CD4-positive, CD25-positive, alpha-beta regulatory T cell (primary cell): ENCODE data around the gene NCK2. TPM values are rescaled to one million over a fixed set of nuclear protein-coding genes. Genes with fewer than 3 reads are reported as not detected.
"Not testable (repeated sequence)": the region's sequence is repeated elsewhere in the genome, so short reads cannot be mapped to it uniquely, and the experiment has no call there.

ENCODE experiments used
- ATAC-seq, 2 donors: fragments of 150-1000 bp; cut with Tn5 transposase; one replicate each; pipeline ENCODE4 v1.10.0; 2021; ENCODE audit warnings: low read depth in 2 of 2, moderate number of reproducible peaks in 2 of 2, moderate library complexity in 1 of 2
- DNase-seq, 3 donors: peaks; one replicate each; pipeline versions ENCODE4 v3.0.0 to v3.0.0-alpha.2; 2012 to 2022; ENCODE audit warnings: mixed read lengths in 1 of 3
- H3K27ac ChIP-seq: one replicate; pipeline ENCODE4 v1.7.0; 2013; ENCODE audit warnings: mild to moderate bottlenecking, low read length; ENCODE audit not compliant: insufficient read depth, poor library complexity, severe bottlenecking
- H3K27me3 ChIP-seq: one replicate; pipeline ENCODE4 v1.7.0; 2013; ENCODE audit warnings: low read length; ENCODE audit not compliant: control insufficient read depth, insufficient read depth
- H3K36me3 ChIP-seq: one replicate; pipeline ENCODE4 v1.7.0; 2013; ENCODE audit warnings: mild to moderate bottlenecking, low read length, moderate library complexity; ENCODE audit not compliant: control insufficient read depth, insufficient read depth
- H3K4me1 ChIP-seq: 2 replicates; pipeline ENCODE4 v1.7.0; 2013; ENCODE audit warnings: mild to moderate bottlenecking, low read length; ENCODE audit not compliant: insufficient read depth, control insufficient read depth, poor library complexity, severe bottlenecking
- H3K4me3 ChIP-seq: one replicate; pipeline ENCODE4 v1.7.0; 2013; ENCODE audit warnings: low read depth, mild to moderate bottlenecking, low read length, moderate library complexity
- H3K9me3 ChIP-seq, 2 experiments: 1 replicate in 1 of 2; 2 replicates in 1 of 2; pipeline ENCODE4 v1.7.0; 2013; ENCODE audit warnings: low read length in 2 of 2, mild to moderate bottlenecking in 1 of 2, moderate library complexity in 1 of 2; ENCODE audit not compliant: control insufficient read depth in 2 of 2
- H3K27ac Mint-ChIP-seq, 3 donors: one replicate each; pipeline ENCODE4 v1.8.0; 2020 to 2022; ENCODE audit warnings: mild to moderate bottlenecking in 3 of 3, mixed read lengths in 3 of 3, moderate library complexity in 2 of 3
- H3K27me3 Mint-ChIP-seq: one replicate; pipeline ENCODE4 v1.8.0; 2022; ENCODE audit warnings: mild to moderate bottlenecking, mixed read lengths
- H3K36me3 Mint-ChIP-seq: one replicate; pipeline ENCODE4 v1.8.0; 2020; ENCODE audit warnings: mixed read lengths
- H3K4me1 Mint-ChIP-seq, 4 donors: one replicate each; pipeline ENCODE4 v1.8.0; 2020 to 2022; ENCODE audit warnings: mixed read lengths in 4 of 4, mild to moderate bottlenecking in 1 of 4
- H3K4me3 Mint-ChIP-seq, 4 donors: one replicate each; pipeline ENCODE4 v1.8.0; 2020 to 2022; ENCODE audit warnings: mild to moderate bottlenecking in 4 of 4, mixed read lengths in 4 of 4, moderate library complexity in 3 of 4
- H3K9me3 Mint-ChIP-seq, 7 donors: one replicate each; pipeline ENCODE4 v1.8.0; 2020 to 2022; ENCODE audit warnings: mixed read lengths in 7 of 7, mild to moderate bottlenecking in 3 of 7, moderate library complexity in 2 of 7
- polyA plus RNA-seq, 4 donors: library from polyadenylated mRNA; unstranded; fragments of 300-500 nt; fragmentation: Illumina TruSeq; gene quantifications; one replicate each; pipeline ENCODE4 v1.2.3, GENCODE V29; 2021
- total RNA-seq: library from RNA; stranded (reverse); gene quantifications from one replicate; pipeline ENCODE4 v1.2.3, GENCODE V29; 2022

The NCK2 gene
- total and polyA plus RNA-seq, 5 donors from 2014 or later: 44.8 to 167 (median 60.5) TPM

DNA sequence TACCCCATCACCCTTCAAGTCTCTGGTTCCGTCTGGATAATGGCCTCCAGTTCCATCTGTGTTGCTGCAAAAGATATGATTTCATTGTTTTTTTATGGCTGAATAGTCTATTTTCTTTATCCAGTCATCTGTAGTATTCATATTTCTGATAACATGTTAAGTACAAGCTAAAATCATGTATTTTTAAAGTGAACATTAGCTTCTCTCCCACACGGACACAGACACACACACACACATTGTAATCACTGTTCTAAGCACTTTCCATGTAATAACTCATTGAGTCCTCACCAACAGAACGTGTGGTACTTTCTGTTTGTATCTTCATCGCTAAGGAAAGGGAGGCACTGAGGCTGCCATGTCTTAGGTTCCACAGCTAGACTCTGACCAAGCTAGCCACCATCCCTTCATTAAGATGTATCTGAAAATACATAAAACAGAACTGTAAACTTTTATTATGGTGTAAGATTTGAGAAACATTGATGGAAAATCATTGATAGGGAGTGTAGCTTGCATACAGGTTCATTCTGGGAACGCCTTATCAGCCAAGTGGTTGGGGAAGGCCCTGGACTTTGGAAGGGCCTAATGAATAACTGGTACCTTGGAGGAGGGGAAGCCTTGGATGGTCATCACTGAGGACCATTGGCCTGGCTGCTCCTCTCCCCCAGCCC lies 8.1 kb downstream of the NCK2 start:
- peak overlapping the region; percentile 69 to 87 (median 72) for H3K4me3 Mint-ChIP-seq
- ATAC-seq (no peak), DNase-seq (no peak)
- peaks cover 0 to 1% (median 0%) of the 10 kb centered on the region in 7 donors for H3K9me3 Mint-ChIP-seq
- Histone ChIP-seq H3K27me3 (no peaks in the 10 kb centered on the region), H3K4me1 (peaks cover 100% of the 10 kb centered on the region), H3K4me3 (peak overlapping the region; percentile 96), H3K36me3 (peaks cover 17% of the 10 kb centered on the region), H3K9me3 (no peaks in the 10 kb centered on the region), H3K27ac (peak overlapping the region; percentile 72)
- peaks cover 70 to 100% (median 83%) of the 10 kb centered on the region in 4 donors for H3K4me1 Mint-ChIP-seq
- peaks cover 52% of the 10 kb centered on the region for H3K36me3 Mint-ChIP-seq
- peak overlapping the region; percentile 85 to 99 (median 94) for H3K27ac Mint-ChIP-seq
- H3K27me3 Mint-ChIP-seq: no peaks in the 10 kb centered on the region

- Histone ChIP-seq H3K9me3 (no peaks in the 10 kb centered on the region), H3K4me3 (peak overlapping the region; percentile 96), H3K27me3 (no peaks in the 10 kb centered on the region), H3K27ac (peak overlapping the region; percentile 72), H3K4me1 (peaks cover 99% of the 10 kb centered on the region), H3K36me3 (peaks cover 20% of the 10 kb centered on the region)
- peak overlapping the region; percentile 85 to 99 (median 94) for H3K27ac Mint-ChIP-seq
- peaks cover 66 to 100% (median 83%) of the 10 kb centered on the region in 4 donors for H3K4me1 Mint-ChIP-seq
- peak overlapping the region; percentile 69 to 88 (median 75) for H3K4me3 Mint-ChIP-seq
- no peaks in the 10 kb centered on the region for H3K9me3 Mint-ChIP-seq
- H3K27me3 Mint-ChIP-seq: no peaks in the 10 kb centered on the region
- peaks cover 47% of the 10 kb centered on the region for H3K36me3 Mint-ChIP-seq
- ATAC-seq (no peak), DNase-seq (no peak)
Observed at GRCh38 chr2:105753380-105753779, 8.7 kb downstream of the NCK2 start.

GRCh38 chr2:105754011-105754410 lies 9.3 kb downstream of the NCK2 start:
- Histone ChIP-seq H3K27ac (peak overlapping the region; percentile 72), H3K27me3 (no peaks in the 10 kb centered on the region), H3K36me3 (peaks cover 20% of the 10 kb centered on the region), H3K4me3 (peak overlapping the region; percentile 96), H3K9me3 (no peaks in the 10 kb centered on the region), H3K4me1 (peaks cover 99% of the 10 kb centered on the region)
- Mint-ChIP-seq H3K4me1 (peaks cover 70 to 100% (median 84%) of the 10 kb centered on the region in 4 donors), H3K9me3 (no peaks in the 10 kb centered on the region), H3K36me3 (peaks cover 52% of the 10 kb centered on the region), H3K27me3 (no peaks in the 10 kb centered on the region), H3K27ac (peak overlapping the region; percentile 85 to 99 (median 94)), H3K4me3 (peak overlapping the region; percentile 69 to 88 (median 75))
- ATAC-seq (peak; percentile 73 to 79), DNase-seq (peak in 2 of 3 donors; percentile 52 to 78)

GRCh38 chr2:105754994-105755393 lies 10.3 kb downstream of the NCK2 start:
- H3K9me3 Mint-ChIP-seq: no peaks in the 10 kb centered on the region
- Histone ChIP-seq H3K36me3 (peaks cover 20% of the 10 kb centered on the region), H3K4me3 (peak overlapping the region; percentile 96), H3K4me1 (peaks cover 99% of the 10 kb centered on the region), H3K27ac (peak overlapping the region; percentile 72), H3K27me3 (no peaks in the 10 kb centered on the region), H3K9me3 (no peaks in the 10 kb centered on the region)
- H3K4me1 Mint-ChIP-seq: peaks cover 66 to 99% (median 85%) of the 10 kb centered on the region in 4 donors
- H3K4me3 Mint-ChIP-seq: peak overlapping the region; percentile 69 to 88 (median 75)
- peak overlapping the region; percentile 83 to 99 (median 85) for H3K27ac Mint-ChIP-seq
- peaks cover 49% of the 10 kb centered on the region for H3K36me3 Mint-ChIP-seq
- ATAC-seq: no peak
- no peaks in the 10 kb centered on the region for H3K27me3 Mint-ChIP-seq
- DNase-seq: no peak

DNA sequence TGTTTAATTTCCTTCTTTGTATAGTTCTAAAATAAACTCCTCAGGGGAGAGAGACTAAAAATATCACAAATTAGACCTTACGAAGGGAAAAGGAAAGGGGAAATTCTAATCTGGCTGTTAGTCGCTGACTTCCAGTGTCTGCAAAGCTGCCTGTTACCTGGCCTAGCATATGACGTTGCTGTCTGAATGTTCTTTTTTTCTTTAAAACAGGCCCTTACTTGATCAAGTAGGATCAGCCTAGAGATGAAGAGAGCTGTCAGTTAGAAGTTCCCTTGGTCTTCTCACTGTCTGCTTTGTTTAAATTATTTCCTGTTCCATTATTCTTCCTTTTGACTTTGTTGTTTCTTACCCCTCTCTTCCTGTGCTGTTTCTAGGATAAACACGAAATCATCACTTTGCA lies 11.2 kb downstream of the NCK2 start:
- Histone ChIP-seq H3K36me3 (peaks cover 20% of the 10 kb centered on the region), H3K27ac (peak overlapping the region; percentile 72), H3K27me3 (no peaks in the 10 kb centered on the region), H3K4me1 (peaks cover 99% of the 10 kb centered on the region), H3K4me3 (peak overlapping the region; percentile 96), H3K9me3 (no peaks in the 10 kb centered on the region)
- peaks cover 43% of the 10 kb centered on the region for H3K36me3 Mint-ChIP-seq
- H3K4me1 Mint-ChIP-seq: peaks cover 57 to 99% (median 84%) of the 10 kb centered on the region in 4 donors
- H3K9me3 Mint-ChIP-seq: no peaks in the 10 kb centered on the region
- peak; percentile 29 to 50 for ATAC-seq
- H3K27me3 Mint-ChIP-seq: no peaks in the 10 kb centered on the region
- peak overlapping the region; percentile 69 to 88 (median 75) for H3K4me3 Mint-ChIP-seq
- DNase-seq: peak in 1 of 3 donors; percentile 47
- H3K27ac Mint-ChIP-seq: peak overlapping the region; percentile 83 to 99 (median 85)

GRCh38 chr2:105756435-105756834 lies 11.7 kb downstream of the NCK2 start:
- H3K36me3 ChIP-seq: peaks cover 20% of the 10 kb centered on the region
- Mint-ChIP-seq H3K27ac (peak overlapping the region; percentile 83 to 99 (median 85)), H3K4me1 (peaks cover 51 to 99% (median 80%) of the 10 kb centered on the region in 4 donors), H3K9me3 (no peaks in the 10 kb centered on the region), H3K36me3 (peaks cover 37% of the 10 kb centered on the region), H3K27me3 (no peaks in the 10 kb centered on the region), H3K4me3 (peak overlapping the region; percentile 69 to 88 (median 75))
- H3K4me1 ChIP-seq: peaks cover 99% of the 10 kb centered on the region
- no peak for ATAC-seq
- no peaks in the 10 kb centered on the region for H3K9me3 ChIP-seq
- H3K27ac ChIP-seq: peak overlapping the region; percentile 72
- H3K4me3 ChIP-seq: peak overlapping the region; percentile 96
- no peak for DNase-seq
- no peaks in the 10 kb centered on the region for H3K27me3 ChIP-seq

DNA sequence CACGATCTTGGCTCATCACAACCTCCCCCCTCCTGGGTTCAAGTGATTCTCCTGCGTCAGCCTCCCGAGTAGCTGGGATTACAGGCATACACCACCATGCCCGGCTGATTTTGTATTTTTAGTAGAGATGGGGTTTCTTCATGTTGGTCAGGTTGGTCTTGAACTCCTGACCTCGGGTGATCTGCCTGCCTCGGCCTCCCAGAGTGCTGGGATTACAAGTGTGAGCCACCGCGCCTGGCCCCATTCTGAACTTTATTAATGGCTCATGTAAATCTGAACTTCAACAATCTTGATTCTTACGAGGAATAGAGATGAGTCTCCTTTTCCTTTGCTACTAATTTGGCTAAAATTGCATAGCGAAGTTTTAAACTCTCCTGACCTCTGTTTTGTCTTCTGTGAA lies 12.2 kb downstream of the NCK2 start:
- H3K36me3 Mint-ChIP-seq: peaks cover 35% of the 10 kb centered on the region
- H3K27ac ChIP-seq: peak overlapping the region; percentile 72
- peaks cover 99% of the 10 kb centered on the region for H3K4me1 ChIP-seq
- H3K4me3 ChIP-seq: peak overlapping the region; percentile 96
- H3K9me3 Mint-ChIP-seq, H3K27me3 ChIP-seq, ATAC-seq, H3K27me3 Mint-ChIP-seq, H3K9me3 ChIP-seq, DNase-seq: not testable (repeated sequence)
- peaks cover 49 to 99% (median 81%) of the 10 kb centered on the region in 4 donors for H3K4me1 Mint-ChIP-seq
- peaks cover 17% of the 10 kb centered on the region for H3K36me3 ChIP-seq
- peak overlapping the region; percentile 69 to 88 (median 75) for H3K4me3 Mint-ChIP-seq
- H3K27ac Mint-ChIP-seq: peak overlapping the region; percentile 83 to 99 (median 85)
